Large intestine (tissue), 3 donors: ENCODE data around the gene KCMF1. TPM values are rescaled to one million over a fixed set of nuclear protein-coding genes. Genes with fewer than 3 reads are reported as not detected.

Source experiments
- DNase-seq, 2 donors: peaks; one replicate each; pipeline versions ENCODE4 v3.0.0 to v3.0.0-alpha.2; 2013
- H3K27ac ChIP-seq: one replicate; pipeline ENCODE4 v1.5.1; 2013; ENCODE audit warnings: low read length
- H3K27me3 ChIP-seq: 2 replicates; pipeline ENCODE4 v1.6.1; 2013; ENCODE audit warnings: low read length; ENCODE audit not compliant: control insufficient read depth, insufficient read depth
- H3K36me3 ChIP-seq: 2 replicates; pipeline ENCODE4 v1.6.1; 2013; ENCODE audit warnings: low read length; ENCODE audit not compliant: control insufficient read depth, insufficient read depth
- H3K4me1 ChIP-seq: one replicate; pipeline ENCODE4 v1.6.1; 2013; ENCODE audit warnings: low read length; ENCODE audit not compliant: control insufficient read depth, insufficient read depth
- H3K4me3 ChIP-seq: one replicate; pipeline ENCODE4 v1.5.1; 2013; ENCODE audit warnings: low read length
- H3K9me3 ChIP-seq: one replicate; pipeline ENCODE4 v1.6.1; 2013; ENCODE audit warnings: mild to moderate bottlenecking, low read depth, low read length, moderate library complexity; ENCODE audit not compliant: control insufficient read depth
- WGBS: methylation state at CpG from one replicate; pipeline ENCODE4 v1.1.5; 2013; ENCODE audit warnings: low lambda C conversion rate; ENCODE audit not compliant: insufficient coverage; 5-methylcytosine and 5-hydroxymethylcytosine counted together
- polyA plus RNA-seq: library from polyadenylated mRNA; unstranded; fragments of 120-200 nt; gene quantifications from one replicate; pipeline ENCODE4 v1.2.1, GENCODE V29; 2013

KCMF1 gene
- polyA plus RNA-seq, 1 donor, result 39.2 TPM

DNA sequence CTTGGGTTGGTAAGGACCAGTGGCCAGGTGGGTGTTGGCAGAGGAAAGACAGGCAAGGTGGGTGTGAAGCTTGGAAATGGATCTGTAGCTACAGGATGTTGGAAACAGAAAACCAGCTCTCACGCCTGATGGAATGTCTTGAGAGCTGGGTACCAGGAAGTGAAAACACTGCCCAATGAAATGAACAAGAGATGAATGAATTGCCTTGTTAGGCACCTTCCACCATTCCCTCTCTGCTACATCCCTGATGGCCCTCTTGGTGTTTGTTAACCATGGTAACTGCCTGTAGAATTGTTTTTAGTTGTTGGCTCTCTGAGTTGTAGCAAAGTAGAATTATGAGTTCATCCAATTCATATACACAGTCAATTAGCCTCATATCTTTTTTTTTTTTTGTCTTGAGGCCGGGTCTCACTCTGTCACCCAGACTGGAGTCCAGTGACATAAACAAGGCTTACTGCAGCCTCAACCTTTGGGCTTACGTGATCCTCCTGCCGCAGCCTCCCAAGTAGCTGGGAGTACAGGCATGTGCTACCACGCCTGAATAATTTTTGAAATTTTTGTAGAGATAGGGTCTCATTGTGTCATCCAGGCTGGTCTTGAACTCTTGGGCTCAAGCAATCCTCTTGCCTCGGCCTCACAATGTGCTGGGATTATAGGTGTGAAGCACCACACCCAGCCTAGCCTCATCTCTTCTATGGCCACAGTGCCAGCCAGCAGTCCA is 9.5 kb downstream of the KCMF1 start:
- peaks cover 3% of the 10 kb centered on the region for H3K36me3 ChIP-seq
- no CpG with 5 or more reads among the region's 6 CpGs for WGBS
- H3K27me3 ChIP-seq, result no peaks in the 10 kb centered on the region
- H3K4me3 ChIP-seq, result no peak overlapping the region
- no peaks in the 10 kb centered on the region for H3K9me3 ChIP-seq
- no peak for DNase-seq
- H3K27ac ChIP-seq, result no peak overlapping the region
- H3K4me1 ChIP-seq, result no peaks in the 10 kb centered on the region

DNA sequence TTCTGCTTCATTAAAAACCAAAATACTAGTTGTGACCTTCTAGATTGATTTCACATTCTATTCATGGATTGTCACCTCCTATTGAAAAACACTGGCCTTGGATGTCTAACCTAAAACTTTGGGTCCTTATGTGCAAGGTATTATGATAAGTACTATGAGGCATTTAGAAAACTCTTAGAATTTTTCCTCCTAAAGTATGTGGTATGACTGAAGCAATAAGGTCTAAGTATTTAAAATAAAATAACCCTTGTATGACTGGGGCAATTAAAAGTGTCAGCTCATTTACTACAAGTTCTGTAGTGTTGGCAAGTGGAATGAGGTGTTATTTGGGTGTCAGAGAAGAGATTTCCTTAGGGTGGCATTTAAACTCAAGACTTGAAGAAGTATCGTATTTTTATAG is 15.1 kb downstream of the KCMF1 start:
- no peaks in the 10 kb centered on the region for H3K4me1 ChIP-seq
- no CpG with 5 or more reads among the region's 1 CpG for WGBS

DNA sequence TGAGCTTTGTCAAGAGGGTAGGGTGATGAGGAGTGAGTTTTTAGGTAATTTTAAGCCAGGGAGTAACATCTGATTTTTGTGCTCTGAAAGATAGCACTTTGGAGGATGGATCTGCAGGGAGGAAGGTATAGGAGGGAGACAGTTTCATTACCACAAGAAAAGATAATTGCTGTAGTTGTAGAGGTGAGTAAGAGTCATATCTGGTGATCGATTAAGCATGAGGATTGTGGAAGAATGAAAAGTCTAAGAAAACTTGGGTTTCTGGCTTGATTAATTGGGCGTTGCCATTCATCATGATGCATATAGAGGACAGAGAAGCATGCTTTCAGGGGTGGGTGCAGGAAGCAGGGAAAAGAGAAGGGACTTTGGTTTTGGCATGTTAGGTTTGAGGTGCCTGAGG is 18.5 kb downstream of the KCMF1 start:
- WGBS, result no CpG with 5 or more reads among the region's 2 CpGs
- Histone ChIP-seq H3K36me3 (no peaks in the 10 kb centered on the region), H3K4me3 (no peak overlapping the region), H3K27ac (no peak overlapping the region), H3K4me1 (no peaks in the 10 kb centered on the region), H3K27me3 (no peaks in the 10 kb centered on the region), H3K9me3 (no peaks in the 10 kb centered on the region)
- DNase-seq, result no peak

More for the DNA sequence above, 15.1 kb downstream of the KCMF1 start:
- no peaks in the 10 kb centered on the region for H3K27me3 ChIP-seq
- H3K27ac ChIP-seq, result no peak overlapping the region
- no peak overlapping the region for H3K4me3 ChIP-seq
- H3K36me3 ChIP-seq, result no peaks in the 10 kb centered on the region
- no peaks in the 10 kb centered on the region for H3K9me3 ChIP-seq
- DNase-seq, result no peak

DNA sequence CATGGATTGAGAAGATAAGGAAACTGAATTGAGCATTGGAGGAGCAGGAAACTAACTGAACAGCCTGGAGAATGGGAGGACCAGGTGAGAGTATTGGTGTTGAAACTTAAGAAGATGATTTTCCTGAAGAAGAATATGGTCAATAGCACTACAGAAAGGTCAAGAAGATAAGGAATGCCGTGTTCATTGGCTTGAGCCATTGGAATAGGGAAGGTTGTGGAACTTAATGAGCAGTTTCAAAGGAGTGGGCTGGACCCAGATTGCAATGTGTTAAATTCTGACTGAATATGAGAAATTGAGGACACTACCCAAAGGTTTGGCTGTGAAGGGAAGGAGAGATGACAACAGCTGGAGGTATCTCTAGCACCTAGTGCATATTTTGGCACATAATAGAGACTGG is 19.0 kb downstream of the KCMF1 start:
- H3K4me1 ChIP-seq, result no peaks in the 10 kb centered on the region
- no peaks in the 10 kb centered on the region for H3K9me3 ChIP-seq
- H3K27me3 ChIP-seq, result no peaks in the 10 kb centered on the region
- no peak for DNase-seq
- no peaks in the 10 kb centered on the region for H3K36me3 ChIP-seq
- no peak overlapping the region for H3K27ac ChIP-seq
- no peak overlapping the region for H3K4me3 ChIP-seq
- WGBS, result 50% methylated on average over 1 of the region's 1 CpG

DNA sequence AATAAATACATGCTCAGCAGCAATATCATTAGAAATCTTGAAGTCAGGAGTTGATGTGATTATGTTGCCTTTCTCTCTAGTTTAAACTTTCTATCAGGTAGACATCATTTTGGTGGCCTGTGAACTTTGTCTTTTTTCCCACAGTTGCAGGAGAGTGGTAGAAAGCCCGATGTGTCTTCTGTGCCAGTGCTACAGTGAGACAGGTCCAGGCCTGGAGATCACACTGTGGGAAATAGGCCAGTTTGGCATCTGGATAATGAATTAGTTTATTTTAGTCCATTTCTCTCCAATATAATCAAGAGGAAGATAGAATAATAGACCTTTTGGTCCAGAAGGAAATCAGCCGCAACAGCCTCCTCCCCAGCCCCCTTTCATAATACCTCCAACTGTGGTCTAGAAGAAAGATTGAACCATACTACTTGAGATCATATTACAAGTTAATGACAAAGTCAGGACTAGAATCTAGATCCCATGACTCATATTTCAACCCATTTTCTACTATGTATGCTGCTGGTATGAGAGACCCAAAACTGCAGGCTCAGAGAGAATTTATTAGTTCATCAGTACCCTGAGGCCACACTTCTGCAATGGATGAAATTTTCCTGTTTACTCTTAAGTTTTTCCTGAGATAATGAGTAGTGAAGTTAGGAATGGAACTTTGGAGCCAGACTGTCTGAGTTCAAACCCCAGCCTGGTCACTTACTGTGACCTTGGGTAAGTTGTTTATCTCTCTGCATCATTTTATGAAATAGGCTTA is 20.6 kb downstream of the KCMF1 start:
- no peaks in the 10 kb centered on the region for H3K4me1 ChIP-seq

DNA sequence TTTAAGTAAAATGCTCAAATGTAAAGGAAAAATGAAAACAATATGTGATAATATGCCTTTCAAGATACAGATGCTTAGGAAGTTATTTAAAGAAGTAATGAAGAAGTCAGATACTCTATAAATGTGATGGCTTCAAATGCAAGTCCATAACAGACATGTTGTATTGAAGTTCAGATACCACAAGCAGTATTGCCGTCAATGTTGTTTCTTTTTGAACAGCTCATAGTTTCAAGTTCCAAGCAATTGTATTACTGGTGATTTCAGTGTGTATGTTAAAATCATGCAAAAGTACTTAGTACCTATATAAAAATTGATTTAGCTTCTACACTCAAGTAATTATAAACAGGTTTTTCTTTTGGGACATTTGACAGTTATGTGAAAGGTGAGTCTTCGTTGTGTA is 24.9 kb downstream of the KCMF1 start:
- DNase-seq, result no peak
- no peak overlapping the region for H3K27ac ChIP-seq
- no peaks in the 10 kb centered on the region for H3K9me3 ChIP-seq
- no peaks in the 10 kb centered on the region for H3K36me3 ChIP-seq
- no peaks in the 10 kb centered on the region for H3K27me3 ChIP-seq
- H3K4me3 ChIP-seq, result no peak overlapping the region
- H3K4me1 ChIP-seq, result no peaks in the 10 kb centered on the region
- WGBS, result 83% methylated on average over 1 of the region's 2 CpGs

More for the DNA sequence above, 20.6 kb downstream of the KCMF1 start:
- no CpG with 5 or more reads among the region's 2 CpGs for WGBS
- Histone ChIP-seq H3K27ac (no peak overlapping the region), H3K4me3 (no peak overlapping the region), H3K27me3 (no peaks in the 10 kb centered on the region), H3K36me3 (no peaks in the 10 kb centered on the region), H3K9me3 (no peaks in the 10 kb centered on the region)
- no peak for DNase-seq

DNA sequence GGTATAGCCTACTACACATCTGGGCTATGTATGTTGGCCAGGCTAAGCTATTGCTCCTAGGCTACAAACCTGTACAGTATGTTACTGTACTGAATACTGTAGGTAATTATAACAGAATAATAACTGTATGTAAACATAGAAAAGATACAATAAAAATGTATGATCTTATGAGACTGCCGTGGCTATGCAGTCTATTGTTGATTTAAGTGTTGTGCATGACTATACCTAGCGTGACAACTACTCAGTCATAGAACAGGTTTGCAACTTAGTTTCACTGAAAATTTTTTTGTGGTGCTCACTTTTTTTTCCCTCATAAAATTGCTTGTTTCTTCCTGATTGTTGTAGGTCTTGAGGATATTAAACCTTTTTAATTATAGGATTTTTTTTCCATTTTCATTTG is 25.9 kb downstream of the KCMF1 start:
- DNase-seq, result no peak
- Histone ChIP-seq H3K36me3 (no peaks in the 10 kb centered on the region), H3K27me3 (no peaks in the 10 kb centered on the region), H3K9me3 (no peaks in the 10 kb centered on the region), H3K27ac (no peak overlapping the region), H3K4me1 (no peaks in the 10 kb centered on the region), H3K4me3 (no peak overlapping the region)
- no CpG with 5 or more reads among the region's 2 CpGs for WGBS

DNA sequence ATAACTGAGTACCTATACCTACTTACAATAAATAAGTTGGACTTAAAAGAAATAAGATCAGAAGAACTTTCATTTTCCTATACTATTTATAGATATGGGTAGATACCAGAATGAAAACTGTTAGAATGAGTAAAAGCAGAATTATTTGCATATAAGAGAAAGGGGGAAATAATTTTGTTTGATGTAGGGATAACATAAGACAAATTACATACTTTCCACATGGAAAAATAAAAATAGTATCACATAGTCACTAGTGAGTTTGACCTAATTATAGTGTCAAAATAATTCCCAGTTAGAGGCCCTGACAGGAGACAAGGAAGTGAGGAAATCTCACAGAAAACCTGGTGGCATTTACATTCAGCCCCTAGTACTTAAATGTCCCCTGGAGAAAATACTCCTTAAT is 28.6 kb downstream of the KCMF1 start:
- Histone ChIP-seq H3K27me3 (no peaks in the 10 kb centered on the region), H3K27ac (no peak overlapping the region), H3K4me3 (no peak overlapping the region), H3K4me1 (no peaks in the 10 kb centered on the region), H3K9me3 (no peaks in the 10 kb centered on the region), H3K36me3 (no peaks in the 10 kb centered on the region)
- no peak for DNase-seq

DNA sequence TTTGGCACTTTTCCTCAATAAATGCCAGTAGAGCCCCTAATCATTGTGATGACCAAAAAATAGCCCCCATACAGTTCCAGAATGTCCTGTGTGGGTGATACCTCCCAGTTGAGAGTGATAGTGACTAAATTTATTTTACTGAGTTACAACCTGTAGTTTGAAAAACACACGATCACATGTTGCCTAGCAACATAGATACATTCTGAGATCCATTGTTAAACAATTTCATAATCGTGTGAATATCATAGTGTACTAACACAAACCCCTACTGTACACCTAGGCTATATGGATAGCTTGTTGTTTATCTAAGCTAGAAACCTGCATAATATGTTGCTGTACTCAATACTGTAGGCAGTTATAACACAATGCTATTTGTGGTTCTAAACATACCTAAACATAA is 30.6 kb downstream of the KCMF1 start:
- Histone ChIP-seq H3K9me3 (no peaks in the 10 kb centered on the region), H3K4me1 (no peaks in the 10 kb centered on the region), H3K36me3 (no peaks in the 10 kb centered on the region), H3K27me3 (no peaks in the 10 kb centered on the region), H3K27ac (no peak overlapping the region), H3K4me3 (no peak overlapping the region)
- no peak for DNase-seq
- WGBS, result no CpG with 5 or more reads among the region's 2 CpGs

DNA sequence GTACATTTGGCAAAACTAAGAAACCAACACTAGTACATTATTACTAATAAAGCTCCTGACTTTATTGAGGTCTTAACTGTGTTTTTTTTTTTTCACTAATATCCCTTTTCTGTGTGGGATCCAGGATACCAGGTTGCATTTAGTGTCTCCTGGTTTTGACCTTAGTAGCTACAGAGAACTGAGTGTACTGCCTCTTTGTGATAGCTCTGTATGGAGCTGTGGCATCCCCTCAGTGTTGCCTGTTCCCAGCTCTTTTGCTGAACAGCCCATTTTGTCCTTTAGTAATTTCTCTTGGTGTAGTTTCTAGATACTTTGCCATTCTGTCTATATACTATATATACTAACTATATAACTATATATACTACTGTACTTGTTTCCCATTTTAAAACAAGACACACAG is 31.6 kb downstream of the KCMF1 start:
- no peak overlapping the region for H3K27ac ChIP-seq
- H3K4me3 ChIP-seq, result no peak overlapping the region
- no peaks in the 10 kb centered on the region for H3K27me3 ChIP-seq
- H3K9me3 ChIP-seq, result no peaks in the 10 kb centered on the region
- peaks cover 5% of the 10 kb centered on the region for H3K36me3 ChIP-seq
- no peak for DNase-seq
- no peaks in the 10 kb centered on the region for H3K4me1 ChIP-seq

DNA sequence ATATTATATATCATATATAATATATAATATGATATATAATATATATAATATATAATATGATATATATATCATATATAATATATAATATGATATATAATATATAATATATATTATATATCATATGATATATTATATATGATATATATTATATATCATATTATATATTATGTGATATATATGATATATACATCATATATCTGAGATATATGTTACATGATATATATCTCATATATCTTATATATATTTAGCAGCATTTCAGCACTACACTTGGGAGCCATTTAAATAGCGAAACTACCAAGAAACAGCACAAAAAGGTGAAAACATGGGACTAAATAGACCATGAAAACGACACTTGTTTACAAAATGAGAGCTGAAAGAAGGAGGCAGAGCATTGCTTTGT is 37.3 kb downstream of the KCMF1 start:
- Histone ChIP-seq H3K4me3 (no peak overlapping the region), H3K4me1 (no peaks in the 10 kb centered on the region), H3K27me3 (no peaks in the 10 kb centered on the region), H3K36me3 (peaks cover 17% of the 10 kb centered on the region), H3K27ac (no peak overlapping the region), H3K9me3 (no peaks in the 10 kb centered on the region)
- WGBS, result 100% methylated on average over 1 of the region's 2 CpGs
- DNase-seq, result no peak
